H1 (cell line): ENCODE results near the gene TDRD3. TPM values are rescaled to one million over a fixed set of nuclear protein-coding genes. Genes with fewer than 3 reads are reported as not detected.
A peak's percentile ranks its signal among the peaks of the same experiment; 100 is the strongest.

Source experiments
- CTCF ChIA-PET: fragments of 300-600 bp; sonication (Branson Sonifier 250); formaldehyde crosslinking; loops from one replicate; lab custom pipeline; 2021; ENCODE audit not compliant: partially characterized antibody; lab: Charles Lee
- POLR2A ChIA-PET: fragments of 300-600 bp; sonication (Branson Sonifier 250); formaldehyde crosslinking; loops from one replicate; lab custom pipeline; 2021; ENCODE audit warnings: inconsistent platforms; ENCODE audit not compliant: partially characterized antibody; lab: Charles Lee
- DNase-seq, 2 experiments: peaks; one replicate each; pipeline versions ENCODE4 v3.0.0 to v3.0.0-alpha.2; 2010 to 2022; ENCODE audit warnings: low spot score in 2 of 2, low read depth in 1 of 2, mixed read lengths in 1 of 2
- FAIRE-seq: peaks from 2 replicates; lab custom pipeline; 2011; peaks lifted over from hg19 to GRCh38; lab: Jason Lieb, UNC
- H2AFZ ChIP-seq: 2 replicates; pipeline ENCODE4 v1.8.1; 2012; ENCODE audit warnings: low read length, inconsistent platforms
- H2AK5ac ChIP-seq: 2 replicates; pipeline ENCODE4 v1.6.1; 2013; ENCODE audit warnings: low read depth, low read length
- H2BK120ac ChIP-seq: replicated peaks from 2 replicates; pipeline ENCODE3; 2013; ENCODE audit warnings: low read depth, low read length, inconsistent platforms
- H2BK12ac ChIP-seq: 2 replicates; pipeline ENCODE4 v1.6.1; 2013; ENCODE audit warnings: low read depth, low read length
- H2BK15ac ChIP-seq: 2 replicates; pipeline ENCODE4 v1.6.1; 2013; ENCODE audit warnings: low read length
- H2BK20ac ChIP-seq: 2 replicates; pipeline ENCODE4 v1.6.1; 2013; ENCODE audit warnings: low read length
- H2BK5ac ChIP-seq: 2 replicates; pipeline ENCODE4 v1.6.1; 2013; ENCODE audit warnings: low read depth, low read length
- H3K14ac ChIP-seq: 2 replicates; pipeline ENCODE4 v1.6.1; 2013; ENCODE audit warnings: inconsistent platforms; ENCODE audit not compliant: insufficient read length
- H3K18ac ChIP-seq: 2 replicates; pipeline ENCODE4 v1.6.1; 2013; ENCODE audit warnings: low read length; ENCODE audit errors: extremely low read depth
- H3K23ac ChIP-seq: 2 replicates; pipeline ENCODE4 v1.6.1; 2013; ENCODE audit warnings: inconsistent platforms; ENCODE audit not compliant: insufficient read length
- H3K23me2 ChIP-seq: 2 replicates; pipeline ENCODE4 v1.6.1; 2013; ENCODE audit warnings: low read depth, low read length
- H3K27ac ChIP-seq: 2 replicates; pipeline ENCODE4 v1.6.1; 2011; ENCODE audit warnings: low read depth, low read length, inconsistent platforms
- H3K27me3 ChIP-seq, 4 experiments: replicated peaks in 1 of 4; 1 replicate in 1 of 4; 2 replicates in 3 of 4; pipeline versions ENCODE4 v1.6.1 to v1.8.1; 2011 to 2013; ENCODE audit warnings: low read length in 3 of 4, mild to moderate bottlenecking in 3 of 4, inconsistent platforms in 2 of 4, mixed read lengths in 2 of 4, moderate library complexity in 1 of 4; ENCODE audit not compliant: control insufficient read depth in 3 of 4, insufficient read depth in 3 of 4; ENCODE audit errors: extremely low read depth in 1 of 4
- H3K36me3 ChIP-seq, 4 experiments: 2 replicates each; pipeline versions ENCODE4 v1.6.1 to v1.8.1; 2011 to 2013; ENCODE audit warnings: mild to moderate bottlenecking in 4 of 4, low read length in 3 of 4, moderate library complexity in 2 of 4, control low read depth in 1 of 4, inconsistent platforms in 1 of 4; ENCODE audit not compliant: insufficient read depth in 4 of 4, control insufficient read depth in 2 of 4
- H3K4ac ChIP-seq: replicated peaks from 2 replicates; pipeline ENCODE3; 2013; ENCODE audit warnings: low read length, low read depth, mixed read lengths, inconsistent platforms; ENCODE audit not compliant: insufficient read length
- H3K4me1 ChIP-seq, 4 experiments: replicated peaks in 1 of 4; 1 replicate in 1 of 4; 2 replicates in 3 of 4; pipeline versions ENCODE4 v1.6.1 to v1.8.1; 2011 to 2013; ENCODE audit warnings: low read length in 3 of 4, inconsistent platforms in 2 of 4, mixed read lengths in 1 of 4; ENCODE audit not compliant: insufficient read depth in 4 of 4, control insufficient read depth in 3 of 4
- H3K4me2 ChIP-seq, 2 experiments: 2 replicates each; pipeline versions ENCODE4 v1.6.1 to v1.8.1; 2011 to 2013; ENCODE audit warnings: low read depth in 2 of 2, low read length in 2 of 2, control low read depth in 1 of 2, inconsistent platforms in 1 of 2, mild to moderate bottlenecking in 1 of 2; ENCODE audit not compliant: insufficient read depth in 1 of 2
- H3K4me3 ChIP-seq, 4 experiments: fragments of 200-600, 300-600 bp in 1 of 4; sonication (generic), shearing (Covaris generic), sonication (Bioruptor Twin) in 1 of 4; 2 replicates each; pipeline versions ENCODE4 v1.5.1 to v1.8.1; 2011 to 2016; ENCODE audit warnings: low read length in 4 of 4, low read depth in 3 of 4, control low read depth in 2 of 4, inconsistent platforms in 2 of 4, mild to moderate bottlenecking in 2 of 4, mixed read lengths in 1 of 4, moderate library complexity in 1 of 4; ENCODE audit not compliant: insufficient read depth in 2 of 4; ENCODE audit errors: extremely low read depth in 1 of 4
- H3K56ac ChIP-seq: replicated peaks from 2 replicates; pipeline ENCODE3; 2013; ENCODE audit warnings: low read depth, mild to moderate bottlenecking, mixed read lengths, low read length, inconsistent platforms; ENCODE audit not compliant: insufficient read length
- H3K79me1 ChIP-seq: 2 replicates; pipeline ENCODE4 v1.6.1; 2013; ENCODE audit warnings: low read depth, low read length, control low read depth
- H3K79me2 ChIP-seq, 2 experiments: 2 replicates each; pipeline versions ENCODE4 v1.6.1 to v1.8.1; 2012 to 2013; ENCODE audit warnings: low read length in 2 of 2, mild to moderate bottlenecking in 2 of 2, inconsistent platforms in 1 of 2; ENCODE audit not compliant: insufficient read depth in 2 of 2, control insufficient read depth in 1 of 2
- H3K9ac ChIP-seq, 4 experiments: replicated peaks in 1 of 4; 1 replicate in 1 of 4; 2 replicates in 3 of 4; pipeline versions ENCODE4 v1.6.1 to v1.8.1; 2011 to 2013; ENCODE audit warnings: low read depth in 3 of 4, low read length in 3 of 4, control low read depth in 2 of 4, mild to moderate bottlenecking in 2 of 4, moderate library complexity in 2 of 4, inconsistent platforms in 1 of 4; ENCODE audit errors: extremely low read depth in 1 of 4
- H3K9me3 ChIP-seq, 2 experiments: 2 replicates each; pipeline versions ENCODE4 v1.6.1 to v1.8.1; 2012 to 2013; ENCODE audit warnings: mild to moderate bottlenecking in 2 of 2, moderate library complexity in 2 of 2, control low read depth in 1 of 2, inconsistent platforms in 1 of 2, low read depth in 1 of 2, low read length in 1 of 2, mixed read lengths in 1 of 2; ENCODE audit not compliant: insufficient read depth in 2 of 2
- H4K20me1 ChIP-seq, 2 experiments: replicated peaks in 1 of 2; 2 replicates each; pipeline versions ENCODE3 to v1.8.1; 2011 to 2013; ENCODE audit warnings: inconsistent platforms in 2 of 2, low read length in 2 of 2, mild to moderate bottlenecking in 1 of 2; ENCODE audit not compliant: insufficient read depth in 2 of 2, control insufficient read depth in 1 of 2
- H4K5ac ChIP-seq: 2 replicates; pipeline ENCODE4 v1.6.1; 2013; ENCODE audit warnings: low read length, low read depth, mixed read lengths, inconsistent platforms; ENCODE audit not compliant: insufficient read length
- H4K8ac ChIP-seq: 2 replicates; pipeline ENCODE4 v1.8.0; 2013; ENCODE audit warnings: mild to moderate bottlenecking, moderate library complexity, low read length, inconsistent platforms; ENCODE audit not compliant: insufficient read depth; ENCODE audit errors: extremely low read depth
- H4K91ac ChIP-seq: replicated peaks from 2 replicates; pipeline ENCODE3; 2013; ENCODE audit warnings: low read length, mixed read lengths, inconsistent platforms; ENCODE audit not compliant: insufficient read length
- ATF2 ChIP-seq: IDR thresholded peaks from 2 replicates; pipeline ENCODE4 v1.6.1; 2012; ENCODE audit warnings: low read length, inconsistent platforms
- BRCA1 ChIP-seq: IDR thresholded peaks from 2 replicates; pipeline ENCODE4 v1.6.1; 2012; ENCODE audit warnings: low read depth, low read length, improper control_type of control experiment
- CEBPB ChIP-seq: IDR thresholded peaks from 2 replicates; pipeline ENCODE4 v1.6.1; 2012; ENCODE audit warnings: low read depth, low read length
- JUND ChIP-seq: IDR thresholded peaks from 2 replicates; pipeline ENCODE4 v1.6.1; 2011; ENCODE audit warnings: mild to moderate bottlenecking, improper control_type of control experiment, low read length
- MAFK ChIP-seq: IDR thresholded peaks from 2 replicates; pipeline ENCODE4 v1.6.1; 2012; ENCODE audit warnings: low read depth, mild to moderate bottlenecking, improper control_type of control experiment, low read length
- POLR2AphosphoS5 ChIP-seq: IDR thresholded peaks from 2 replicates; pipeline ENCODE4 v1.6.1; 2011; ENCODE audit warnings: low read depth, low read length
- SIX5 ChIP-seq: IDR thresholded peaks from 2 replicates; pipeline ENCODE4 v1.6.1; 2011; ENCODE audit warnings: mild to moderate bottlenecking, low read depth, low read length
- SP1 ChIP-seq: IDR thresholded peaks from 2 replicates; pipeline ENCODE4 v1.6.1; 2011; ENCODE audit warnings: low read depth, low read length
- TBP ChIP-seq: IDR thresholded peaks from 2 replicates; pipeline ENCODE4 v1.6.1; 2011; ENCODE audit warnings: low read depth, low read length, improper control_type of control experiment
- YY1 ChIP-seq: IDR thresholded peaks from 2 replicates; pipeline ENCODE4 v1.6.1; 2011; ENCODE audit warnings: low read depth, mild to moderate bottlenecking, low read length
- WGBS, 2 experiments: shearing (Covaris generic) in 1 of 2; methylation state at CpG; one replicate each; pipeline versions ENCODE4 v1.1.6 to v1.1.7; 2013 to 2015; ENCODE audit warnings: low lambda C conversion rate in 2 of 2, mixed read lengths in 2 of 2, inconsistent platforms in 1 of 2, low coverage in 1 of 2, missing lambda C conversion rate in 1 of 2; ENCODE audit not compliant: insufficient replicate concordance in 2 of 2, insufficient coverage in 1 of 2, insufficient read length in 1 of 2; ENCODE audit errors: extremely low coverage in 1 of 2, missing lambda C conversion rate in 1 of 2; 5-methylcytosine and 5-hydroxymethylcytosine counted together
- polyA plus RNA-seq, 7 experiments: library from polyadenylated mRNA; depleted of rRNA in 3 of 7; stranded (reverse) in 5 of 7; unstranded in 2 of 7; fragments of >200 nt in 5 of 7; fragments of 200-250 nt in 2 of 7; gene quantifications; 1 replicate in 5 of 7; 2 replicates in 1 of 7; 4 replicates in 1 of 7; pipeline versions ENCODE4 v1.2.1 to v1.2.3, GENCODE V29; 2011 to 2013; ENCODE audit warnings: missing spikeins in 2 of 7, mixed read lengths in 2 of 7
- total RNA-seq: library from RNA; stranded (reverse); fragmentation: NEBNext Ultra II Directional; extraction: Animal tissue kit (Norgen Biotek cat#: 25700); gene quantifications from 2 replicates; pipeline ENCODE4 v1.2.1, GENCODE V29; 2021

The TDRD3 gene
- total and polyA plus RNA-seq, 2 of the 8 experiments (the other 6 are each of a cell fraction or from before 2014, with no cell fraction given), result 2.5 to 14.7 TPM

DNA sequence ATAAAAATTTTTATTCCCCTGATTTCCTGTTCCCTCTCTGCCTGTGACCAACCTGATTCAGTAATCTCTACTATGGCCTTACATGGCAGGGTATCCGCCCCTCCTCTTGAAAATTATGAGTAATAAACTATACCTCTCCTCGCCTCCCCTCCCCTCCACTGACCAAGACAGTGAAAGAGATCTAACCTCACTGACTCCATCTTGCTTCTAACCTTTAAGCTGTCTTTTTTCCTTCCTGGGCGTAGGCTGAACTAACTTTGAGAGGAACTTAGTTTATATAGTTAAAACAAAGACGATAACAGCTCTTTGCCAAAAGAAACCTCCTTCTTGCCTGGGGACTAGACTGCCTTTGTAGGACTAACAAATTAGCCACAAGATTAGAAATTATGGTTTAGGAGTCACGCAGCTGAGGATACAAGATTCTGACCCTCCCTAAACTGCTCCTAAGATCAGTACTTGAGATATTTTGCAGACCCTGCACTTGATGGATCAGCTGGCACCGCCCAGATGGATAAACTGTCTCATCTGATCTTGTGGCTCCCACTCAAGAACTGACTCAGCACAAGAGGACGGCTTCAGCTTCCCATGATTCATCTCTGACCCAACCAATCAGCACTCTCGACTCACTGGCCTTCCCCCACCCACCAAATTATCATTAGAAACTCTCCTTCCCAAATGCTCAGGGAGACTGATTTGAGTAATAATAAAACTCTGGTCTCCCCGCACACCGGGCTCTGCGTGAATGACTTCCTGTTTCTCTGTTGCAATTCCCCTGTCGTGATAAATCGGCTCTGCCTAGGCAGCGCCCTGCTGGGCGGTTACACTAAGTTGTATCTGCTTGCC is 187.1 kb downstream of the TDRD3 start:
- peak overlapping the region; percentile 93 for H4K91ac ChIP-seq
- H3K4me1 ChIP-seq, result peaks cover 9 to 23% (median 15%) of the 10 kb centered on the region in 4 experiments
- peak overlapping the region; percentile 64; the same call in 1 of the 2 replicates for H3K27ac ChIP-seq
- peak; percentile 54; the same call in 1 of the 2 replicates for TF ChIP-seq POLR2AphosphoS5
- TF ChIP-seq CEBPB, result peak; percentile 91
- TF ChIP-seq MAFK, result peak; percentile 77; the same call in 1 of the 2 replicates
- peak; percentile 59; the same call in 1 of the 2 replicates for TF ChIP-seq ATF2
- TF ChIP-seq YY1, result no peak
- peak; percentile 69; the same call in 1 of the 2 replicates for TF ChIP-seq SP1
- no peak for TF ChIP-seq BRCA1
- peak; percentile 43; the same call in 1 of the 2 replicates for TF ChIP-seq JUND
- TF ChIP-seq TBP, result peak; percentile 65; the same call in 1 of the 2 replicates
- no peak for TF ChIP-seq SIX5

More for the DNA sequence above, 187.1 kb downstream of the TDRD3 start:
- peak overlapping the region; percentile 84 for H3K18ac ChIP-seq
- H3K79me1 ChIP-seq, result no peaks in the 10 kb centered on the region
- H3K27me3 ChIP-seq, result no peaks in the 10 kb centered on the region
- peak overlapping the region; percentile 89 for H2AK5ac ChIP-seq
- H3K23ac ChIP-seq, result no peak overlapping the region
- H2AFZ ChIP-seq, result no peak overlapping the region
- H4K20me1 ChIP-seq, result no peaks in the 10 kb centered on the region
- DNase-seq (peak; percentile 64 to 84), FAIRE-seq (peak; percentile 85)
- ChIA-PET POLR2A (interaction anchor here (0.5 to 2.8 kb wide), 8 partner anchors 9 to 288 kb away, joined by 3 to 16 read pairs (median 3); no protein-coding TSS in a partner anchor), CTCF (interaction anchor here (0.7 to 1.9 kb wide), 9 partner anchors 10 to 681 kb away, joined by 3 to 8 read pairs (median 3); no protein-coding TSS in a partner anchor)
- H2BK12ac ChIP-seq, result peak overlapping the region; percentile 85
- peak overlapping the region in 1 of 4 experiments; percentile 30; a peak in 1 of 8 replicates for H3K4me3 ChIP-seq
- H3K9ac ChIP-seq, result no peak overlapping the region
- H3K9me3 ChIP-seq, result peaks cover 7 to 8% of the 10 kb centered on the region in 2 experiments; a peak in 2 of 4 replicates
- H2BK5ac ChIP-seq, result peak overlapping the region; percentile 99
- no peaks in the 10 kb centered on the region for H3K36me3 ChIP-seq
- H3K79me2 ChIP-seq, result no peaks in the 10 kb centered on the region
- H2BK20ac ChIP-seq, result peak overlapping the region; percentile 87; the same call in 1 of the 2 replicates
- no peak overlapping the region for H4K8ac ChIP-seq
- H3K14ac ChIP-seq, result no peak overlapping the region
- H3K56ac ChIP-seq, result peak overlapping the region; percentile 62
- H3K4ac ChIP-seq, result peak overlapping the region; percentile 92
- H2BK120ac ChIP-seq, result peak overlapping the region; percentile 79
- H4K5ac ChIP-seq, result peak overlapping the region; percentile 86
- H3K4me2 ChIP-seq, result peak overlapping the region; percentile 45 to 48
- WGBS, 2 experiments, result 17% methylated on average over 15 of the region's 15 CpGs; no CpG with 5 or more reads in 1 of the 2 experiments
- no peaks in the 10 kb centered on the region for H3K23me2 ChIP-seq
- no peak overlapping the region for H2BK15ac ChIP-seq
